Measurements from ENCODE around the gene PIR.
A peak's percentile ranks its signal among the peaks of the same experiment; 100 is the strongest.

PIR gene

DNA sequence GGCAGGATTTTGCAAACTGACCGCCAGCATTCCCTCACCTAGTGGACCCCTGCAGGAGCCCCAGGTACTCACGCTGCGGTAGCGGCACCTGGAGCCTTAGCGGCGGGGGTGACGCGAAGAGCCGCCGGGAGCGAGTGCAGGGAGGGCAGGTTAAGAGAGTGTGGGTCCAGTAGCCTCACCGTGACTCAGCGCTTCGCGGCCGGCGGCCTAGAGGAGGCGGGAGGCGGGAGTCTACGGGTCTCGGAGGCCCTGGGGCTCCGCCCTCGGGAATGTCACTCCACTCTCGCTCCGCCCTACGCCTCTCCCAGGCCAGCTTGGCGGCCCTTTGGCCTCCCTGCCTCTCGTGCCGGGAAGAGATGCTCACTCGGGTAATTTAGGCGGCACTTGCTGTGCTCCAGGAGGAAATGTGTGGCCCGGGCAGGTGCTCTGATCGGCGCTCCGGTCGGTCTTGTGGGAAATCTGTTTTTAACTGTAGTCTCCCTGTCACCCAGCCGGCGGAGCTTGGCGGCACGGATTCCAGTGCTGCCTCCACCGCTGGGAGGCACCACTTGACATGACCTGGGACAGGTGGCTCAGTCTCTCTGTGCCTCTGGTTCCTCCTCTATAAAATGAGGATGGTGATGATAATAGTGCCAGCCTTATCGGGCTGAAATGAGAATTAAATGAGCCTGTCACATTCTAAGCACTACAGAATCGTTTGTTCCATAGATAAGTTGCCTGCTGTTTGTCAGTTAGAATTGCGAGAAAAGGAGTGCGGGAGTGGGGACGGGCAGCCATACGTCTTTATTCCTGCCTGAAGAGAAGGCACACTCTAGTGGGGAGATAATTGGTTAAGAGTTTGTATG, at the start of gene PIR:
PIR (minus strand) TSS at position 216 of the 845 bp plus-strand sequence. CDS start 2,076 bp downstream, outside the sequence.
- DNase-seq (ENCODE audit: low read depth in 2 of 2), result peak; percentile 10 to 40

DNA sequence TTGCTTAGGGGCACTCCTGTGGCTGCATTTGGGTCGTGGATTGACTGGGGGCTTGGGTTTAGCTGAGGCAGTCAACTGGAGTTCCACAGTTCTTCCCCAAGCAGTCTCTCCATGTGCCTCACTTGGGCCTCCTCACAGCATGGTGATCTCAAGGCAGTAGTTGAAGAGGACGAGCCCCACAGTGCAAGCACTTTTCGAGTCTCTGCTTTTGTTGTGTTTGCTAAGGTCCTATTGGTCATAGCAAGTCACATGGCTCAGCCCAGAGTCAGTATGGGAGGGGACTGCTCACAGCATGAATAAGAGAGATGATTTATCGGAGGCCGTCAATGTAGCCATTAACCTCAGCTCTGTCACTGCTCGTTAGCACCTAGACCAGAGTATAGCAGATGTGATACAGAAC, 37.2 kb upstream of the PIR start:
- DNase-seq (ENCODE audit: low read depth in 2 of 2), result no peak

DNA sequence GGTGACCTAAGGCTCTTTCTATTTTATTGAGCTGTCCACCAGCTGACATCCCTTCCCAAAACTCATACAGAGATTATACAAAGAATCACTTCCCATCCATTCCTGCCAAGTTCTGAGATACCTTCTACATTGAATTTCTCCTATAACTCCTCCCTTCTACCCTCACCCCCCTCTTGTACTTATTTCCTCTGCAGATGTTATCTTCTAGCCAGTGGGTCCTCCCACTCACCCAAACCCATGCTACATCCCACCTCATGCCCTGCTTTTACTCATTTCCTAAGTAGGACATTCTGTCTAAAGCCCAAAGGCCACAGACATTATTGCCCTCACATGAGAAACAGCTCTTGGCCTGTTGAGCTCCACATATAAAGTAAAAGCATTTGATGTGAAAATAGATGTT, 36.0 kb upstream of the PIR start:
- no peak for DNase-seq (ENCODE audit: low read depth in 2 of 2)

GRCh38 chrX:15525664-15526416, 32.7 kb upstream of the PIR start:
- no peak for DNase-seq (ENCODE audit: low read depth in 2 of 2)

- no peak for DNase-seq (ENCODE audit: low read depth in 2 of 2)
These were observed 31.3 kb upstream of the PIR start for GRCh38 chrX:15524417-15524816.

GRCh38 chrX:15523088-15523487, 30.0 kb upstream of the PIR start:
- no peak for DNase-seq (ENCODE audit: low read depth in 2 of 2)

GRCh38 chrX:15522464-15522863, 29.3 kb upstream of the PIR start:
- no peak for DNase-seq (ENCODE audit: low read depth in 2 of 2)

DNA sequence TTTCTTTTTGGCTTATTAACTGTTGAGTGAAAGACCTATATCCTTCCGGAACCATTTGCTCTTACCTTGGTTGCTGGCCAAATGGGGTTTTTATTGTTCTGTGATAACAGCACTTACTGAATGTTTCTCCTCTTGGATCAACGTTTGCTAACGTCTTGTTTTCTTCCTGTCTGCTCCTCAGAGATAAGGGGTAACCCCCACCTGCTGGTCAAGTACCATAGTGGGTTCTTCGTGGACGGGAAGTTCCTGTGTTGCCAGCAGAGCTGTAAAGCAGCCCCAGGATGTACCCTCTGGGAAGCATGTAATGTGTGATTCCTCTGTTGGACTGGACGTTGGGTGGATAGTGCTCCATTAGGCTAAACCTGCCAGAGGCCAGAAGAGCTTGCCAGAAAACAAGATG, 22.8 kb upstream of the PIR start:
- no peak for DNase-seq (ENCODE audit: low read depth in 2 of 2)

DNA sequence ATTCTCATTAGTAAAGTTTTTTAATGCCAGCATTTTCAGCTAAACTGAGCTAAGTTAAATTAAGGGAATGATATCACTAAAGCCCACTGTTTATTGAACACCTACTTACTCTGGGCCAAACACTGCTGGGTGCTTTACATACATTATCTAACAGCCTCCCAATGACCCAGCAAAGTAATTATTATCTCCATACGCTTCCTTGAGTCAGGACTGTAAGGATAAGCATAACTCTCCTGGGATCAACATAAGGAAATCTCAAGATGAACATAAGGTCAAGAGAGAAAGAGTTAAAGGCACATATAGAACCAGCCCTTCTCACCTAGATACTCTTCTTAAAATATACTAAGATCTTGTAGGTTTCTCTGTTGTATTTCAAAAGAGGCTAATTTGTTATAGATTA, 21.1 kb upstream of the PIR start:
- no peak for DNase-seq (ENCODE audit: low read depth in 2 of 2)

- no peak for DNase-seq (ENCODE audit: low read depth in 2 of 2)
These were observed 19.4 kb upstream of the PIR start for GRCh38 chrX:15512401-15512965.

- DNase-seq (ENCODE audit: low read depth in 2 of 2), result no peak
These were observed 18.4 kb upstream of the PIR start for GRCh38 chrX:15511563-15511962.

- DNase-seq (ENCODE audit: low read depth in 2 of 2), result no peak
These were observed 16.7 kb upstream of the PIR start for GRCh38 chrX:15509845-15510244.

DNA sequence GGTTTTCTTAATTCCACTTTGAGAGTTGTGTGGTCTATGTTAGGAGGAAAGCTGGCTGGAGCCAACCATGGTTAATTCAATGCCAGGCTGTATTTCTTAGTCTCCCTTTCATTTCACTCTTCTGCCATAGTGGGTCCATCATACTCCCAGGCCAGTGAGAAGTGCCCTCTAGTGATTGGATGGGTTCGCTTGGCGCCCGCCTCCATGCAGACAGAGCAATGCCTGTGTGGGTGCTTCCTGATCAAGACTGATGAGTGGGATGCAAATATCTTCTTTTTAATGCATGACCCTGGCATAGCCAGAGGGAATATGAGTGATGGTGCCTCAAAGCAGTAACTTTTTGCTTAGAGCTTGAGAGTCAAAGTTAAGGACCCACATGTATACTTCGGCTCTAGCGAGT, 13.9 kb upstream of the PIR start:
- DNase-seq (ENCODE audit: low read depth in 2 of 2), result no peak

- no peak for DNase-seq (ENCODE audit: low read depth in 2 of 2)
These were observed 12.0 kb upstream of the PIR start for GRCh38 chrX:15505101-15505500.

DNA sequence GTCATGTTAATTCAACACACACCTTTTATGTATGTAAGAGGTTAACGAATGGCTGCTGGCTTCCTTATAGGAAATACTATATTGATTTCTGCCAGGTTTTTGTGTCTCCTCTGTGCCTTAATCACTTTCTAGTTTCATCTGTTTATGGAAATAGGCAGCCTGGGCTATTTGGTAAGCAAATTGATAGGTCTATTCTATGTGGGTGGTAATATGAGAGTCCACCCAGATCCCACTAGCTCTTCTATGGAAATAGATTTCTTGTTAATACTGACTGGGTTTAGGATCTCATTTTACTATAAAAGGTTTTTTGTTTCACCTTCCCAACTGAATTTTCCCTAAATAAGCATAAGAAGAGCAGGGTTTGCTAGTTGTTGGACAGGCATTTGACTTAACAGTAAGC, 11.5 kb upstream of the PIR start:
- DNase-seq (ENCODE audit: low read depth in 2 of 2), result no peak

DNA sequence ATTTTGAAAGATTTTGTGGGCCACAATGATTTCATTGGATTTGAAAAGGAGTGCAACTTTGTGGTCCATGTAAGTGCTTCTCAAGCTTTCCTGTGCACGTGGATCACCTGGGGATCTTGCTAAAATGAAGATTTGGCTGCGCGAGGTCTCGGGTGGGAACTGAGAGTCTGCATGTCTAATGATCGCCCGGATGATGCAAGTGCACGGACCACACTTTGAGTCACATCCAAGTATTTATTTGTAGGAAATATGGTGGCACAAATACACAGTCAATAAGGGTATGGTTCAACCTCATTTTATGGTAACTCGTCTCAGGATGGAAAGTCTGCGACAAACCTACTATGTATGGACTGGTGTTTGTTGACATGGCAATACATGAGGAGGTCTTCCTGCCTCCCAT, 8.4 kb upstream of the PIR start:
- DNase-seq (ENCODE audit: low read depth in 2 of 2), result no peak

GRCh38 chrX:15500497-15500966, 7.4 kb upstream of the PIR start, which contains the start of gene BMX:
BMX (plus strand) TSS chrX:15500807; CDS start chrX:15508354, 7,547 bp downstream.
- DNase-seq (ENCODE audit: low read depth in 2 of 2), result no peak

DNA sequence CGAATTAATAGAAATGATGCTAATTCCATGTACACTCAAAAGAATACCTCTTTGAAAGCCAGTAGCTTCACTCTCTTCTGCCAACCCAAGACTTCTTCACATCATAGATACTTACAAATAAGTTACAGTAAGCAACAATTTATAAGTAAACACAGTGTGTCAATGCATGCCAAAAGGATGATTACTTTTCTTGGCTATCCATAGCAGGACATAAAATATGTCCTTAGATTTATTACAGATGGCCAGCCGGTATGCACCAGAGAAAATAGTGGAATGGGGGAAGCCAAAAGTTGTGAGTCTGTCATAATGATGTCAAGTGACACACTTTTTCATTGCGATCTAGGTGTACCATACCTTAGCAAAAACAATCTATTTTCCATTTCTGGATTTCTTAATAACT, 6.8 kb upstream of the PIR start:
- DNase-seq (ENCODE audit: low read depth in 2 of 2), result no peak

- no peak for DNase-seq (ENCODE audit: low read depth in 2 of 2)
These were observed 5.6 kb upstream of the PIR start for GRCh38 chrX:15498741-15499140.

DNA sequence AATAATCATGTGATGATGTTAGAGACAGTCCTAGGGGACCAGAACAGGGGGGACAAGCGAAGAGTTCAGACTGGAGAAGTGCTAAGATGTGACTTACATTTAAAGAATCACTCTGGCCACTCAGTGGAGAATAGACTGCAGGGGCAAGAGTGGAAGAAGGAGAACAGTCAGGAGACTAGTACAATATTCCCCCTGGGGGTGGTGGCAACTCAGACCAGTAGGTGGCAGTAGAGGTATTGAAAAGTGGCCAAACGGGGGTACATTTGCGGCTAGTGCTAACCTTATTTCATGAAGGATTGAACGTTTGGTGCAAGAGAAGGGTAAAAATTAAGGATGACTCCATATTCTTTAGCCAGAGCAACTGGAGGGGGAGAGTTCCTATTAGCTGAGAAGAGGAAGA, 4.7 kb upstream of the PIR start:
- no peak for DNase-seq (ENCODE audit: low read depth in 2 of 2)

DNA sequence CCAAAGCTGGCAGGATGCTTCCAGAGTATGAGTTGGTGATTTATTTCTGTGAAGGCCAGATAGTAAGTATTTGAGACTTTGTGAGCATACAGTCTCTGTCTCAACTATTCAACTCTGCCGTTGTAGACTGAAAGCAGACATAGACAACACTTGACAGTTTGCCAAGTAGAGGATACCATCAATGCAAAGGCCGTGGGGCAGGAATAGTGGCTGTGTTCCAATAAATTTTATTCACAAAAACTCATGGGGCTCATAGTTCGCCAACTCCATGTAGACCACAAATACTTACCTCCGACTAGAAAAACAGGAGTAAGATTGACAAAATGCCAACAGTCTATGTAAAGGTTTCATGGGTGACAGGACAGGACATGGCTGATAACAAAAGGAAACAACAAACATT, 3.7 kb upstream of the PIR start:
- no peak for DNase-seq (ENCODE audit: low read depth in 2 of 2)

DNA sequence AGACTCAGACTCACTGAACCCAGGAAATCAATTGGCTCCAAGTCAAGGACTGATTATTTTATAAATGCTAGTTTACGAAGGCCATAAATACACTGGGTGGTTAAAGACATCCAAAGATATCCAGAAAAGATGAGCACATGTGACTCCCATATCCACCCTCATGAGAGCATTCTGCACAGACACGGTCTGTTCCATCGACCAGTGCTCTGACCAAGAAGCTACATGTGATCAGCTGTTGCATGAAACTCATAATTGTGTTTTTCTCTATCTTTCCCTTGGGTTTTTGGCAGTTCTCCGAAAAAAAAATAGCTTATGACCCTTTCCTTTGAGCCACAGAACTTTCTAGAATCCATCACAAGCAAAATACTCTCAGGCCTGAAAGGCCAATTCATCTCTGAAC, 2.7 kb upstream of the PIR start:
- DNase-seq (ENCODE audit: low read depth in 2 of 2), result no peak

- no peak for DNase-seq (ENCODE audit: low read depth in 2 of 2)
These were observed 664 bp downstream of the PIR start for GRCh38 chrX:15492469-15492868.
